ENCODE results near the gene HMGB2.

Gene HMGB2

DNA sequence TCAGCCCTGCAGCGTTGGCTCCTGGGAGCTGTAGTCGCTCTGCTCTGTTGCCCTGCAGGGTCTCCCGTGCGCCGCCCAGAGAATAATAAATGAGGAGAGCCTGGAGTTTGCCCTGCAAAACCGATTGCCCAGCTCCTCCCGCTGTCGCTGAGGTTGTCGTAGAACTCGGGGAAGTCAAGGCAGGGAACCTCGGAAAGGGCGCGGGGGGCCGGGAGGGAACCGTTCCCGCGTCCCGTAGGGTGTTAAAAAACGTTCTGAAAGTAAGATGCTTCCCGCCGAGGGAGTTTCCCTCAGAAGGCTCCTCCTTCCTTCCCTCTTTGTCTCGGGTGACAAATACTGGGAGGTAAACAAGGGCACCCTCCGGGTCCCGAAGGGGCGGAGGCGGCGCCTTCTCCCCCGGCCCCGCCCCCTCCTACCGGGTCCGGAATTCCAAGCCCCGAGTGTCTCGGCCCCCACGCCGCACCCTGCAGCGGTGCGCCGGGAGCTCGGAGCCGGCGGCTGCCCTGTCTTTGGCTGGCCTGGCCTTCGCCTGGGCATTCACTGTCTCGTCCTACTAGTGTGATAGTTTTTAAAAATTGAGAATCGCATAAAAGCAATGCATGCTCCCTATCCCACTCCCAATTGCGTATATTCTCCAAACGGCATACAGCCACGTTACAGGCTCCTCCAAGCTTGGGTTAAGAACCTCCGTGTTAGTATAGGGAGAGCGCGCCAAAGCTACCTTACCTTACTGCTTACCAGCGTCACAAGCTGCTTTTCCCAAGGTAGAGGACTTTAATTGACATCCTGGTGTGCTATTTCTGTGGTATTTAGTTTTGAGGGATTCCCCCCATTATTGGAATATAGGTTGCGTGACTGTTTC is 964 bp upstream of the HMGB2 start:
- peak; percentile 52 for DNase-seq (ENCODE audit: low read depth)

DNA sequence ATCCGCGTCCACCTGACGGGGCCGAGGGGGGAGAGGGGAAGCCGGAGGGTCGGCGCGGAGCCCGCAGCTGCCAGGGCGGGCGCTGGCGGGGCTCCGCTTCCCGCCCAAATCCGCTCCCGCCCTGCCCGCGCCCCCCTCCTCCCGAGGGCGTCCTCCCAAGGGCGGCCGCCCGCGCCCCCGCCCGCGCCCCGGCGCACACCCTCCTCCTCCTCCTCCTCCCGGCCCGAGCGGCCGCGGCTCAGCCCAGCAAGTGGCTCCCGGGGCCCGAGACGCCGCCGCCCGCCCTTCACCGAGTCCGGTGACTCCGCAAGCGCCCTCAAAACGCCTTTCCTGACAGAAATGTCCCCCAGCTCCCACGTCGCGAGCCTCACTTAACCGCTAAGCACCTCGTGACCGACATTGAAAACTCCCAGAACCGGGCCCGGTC is 487 bp downstream of the HMGB2 start:
- DNase-seq (ENCODE audit: low read depth) = no peak

DNA sequence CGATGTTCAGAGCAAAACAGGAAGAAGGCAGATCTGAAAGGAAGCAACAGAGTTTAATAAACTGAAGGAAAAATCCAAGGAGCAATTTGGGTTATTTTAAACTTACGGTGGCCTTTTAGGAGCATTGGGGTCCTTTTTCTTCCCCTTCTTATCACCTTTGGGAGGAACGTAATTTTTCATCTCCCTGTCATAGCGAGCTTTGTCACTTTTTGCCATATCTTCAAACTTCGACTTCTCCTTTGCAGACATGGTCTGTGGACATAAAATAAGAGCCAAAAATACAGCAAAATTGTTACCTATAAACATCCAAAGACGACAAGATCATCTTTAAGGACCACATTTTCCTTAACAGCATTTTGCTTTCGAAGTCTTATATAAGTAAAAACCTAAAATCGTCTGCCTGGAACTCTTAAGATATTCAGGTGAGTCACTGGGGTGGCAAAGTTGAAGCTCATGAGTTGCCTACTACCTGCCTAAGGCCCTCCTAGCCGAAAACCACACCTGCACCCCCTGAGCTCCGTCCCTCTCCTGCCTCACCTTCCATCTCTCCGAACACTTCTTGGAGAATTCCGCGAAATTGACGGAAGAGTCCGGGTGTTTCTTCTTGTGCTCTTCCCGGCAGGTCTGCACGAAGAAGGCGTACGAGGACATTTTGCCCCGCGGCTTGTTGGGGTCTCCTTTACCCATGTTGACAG is 1.0 kb downstream of the HMGB2 start:
- DNase-seq (ENCODE audit: low read depth) = no peak

DNA sequence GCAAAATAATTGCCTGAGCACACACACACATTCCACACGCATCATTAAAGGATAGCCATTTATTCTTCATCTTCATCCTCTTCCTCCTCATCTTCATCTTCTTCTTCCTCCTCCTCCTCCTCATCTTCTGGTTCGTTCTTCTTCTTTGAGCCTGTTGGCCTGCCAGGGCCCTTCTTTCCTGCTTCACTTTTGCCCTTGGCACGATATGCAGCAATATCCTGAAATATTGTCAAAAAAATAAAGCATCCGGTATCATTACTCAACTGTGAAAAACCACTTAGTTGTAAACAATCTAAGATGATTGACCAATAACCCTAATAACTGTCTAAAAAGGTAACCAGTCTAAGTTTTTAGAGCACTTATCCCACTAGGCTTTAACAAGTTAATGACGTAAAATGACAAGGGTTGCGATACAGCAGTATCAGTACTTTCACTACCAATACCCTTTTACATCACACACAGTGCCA is 2.1 kb downstream of the HMGB2 start:
- DNase-seq (ENCODE audit: low read depth) = no peak

DNA sequence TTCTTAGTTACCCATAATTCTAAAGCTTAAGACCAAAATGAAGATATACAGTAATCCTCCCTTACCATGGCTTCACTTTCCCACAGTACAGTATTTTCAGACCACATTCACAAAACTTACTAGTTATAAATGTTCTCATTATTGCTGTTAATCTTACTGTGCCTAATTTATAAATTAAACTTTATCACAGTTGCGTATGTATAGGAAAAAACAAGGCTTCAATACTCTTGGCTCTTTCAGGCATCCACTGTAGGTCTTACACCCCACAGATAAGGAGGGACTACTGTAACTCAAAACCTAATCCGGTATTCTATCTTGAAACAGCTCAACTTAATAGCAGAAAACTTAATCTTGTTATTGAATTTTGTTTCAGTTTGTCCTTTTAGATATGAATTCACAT is 3.6 kb downstream of the HMGB2 start:
- DNase-seq (ENCODE audit: low read depth) = no peak

DNA sequence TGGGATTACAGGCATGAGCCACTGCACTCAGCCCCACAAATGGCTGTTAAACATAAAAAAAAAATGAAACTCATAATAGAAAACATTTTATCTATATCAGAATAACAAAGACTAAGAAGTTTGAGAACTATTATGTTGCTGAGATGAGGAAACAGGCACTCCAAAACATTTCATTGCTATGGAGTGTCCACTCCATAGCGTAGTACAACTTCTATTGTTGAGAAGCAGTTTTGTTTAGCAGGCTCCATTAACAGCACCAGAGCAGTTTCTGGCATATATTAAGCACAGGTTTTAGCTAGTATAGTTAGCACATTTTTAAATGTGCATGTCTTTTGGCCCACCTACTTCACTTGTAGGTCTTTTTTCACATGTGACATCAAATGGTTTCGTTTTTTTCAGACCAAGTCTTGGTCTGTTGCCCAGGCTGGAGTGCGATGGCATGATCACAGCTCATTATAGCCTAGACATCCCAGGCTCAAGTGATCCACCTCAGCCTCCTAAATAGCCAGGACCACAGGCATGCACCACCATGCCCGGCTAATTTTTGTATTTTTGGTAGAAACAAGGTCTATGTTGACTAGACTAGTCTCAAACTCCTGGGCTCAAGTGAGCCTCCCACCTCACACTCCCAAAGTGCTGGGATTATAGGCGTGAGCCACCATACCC is 5.8 kb downstream of the HMGB2 start:
- no peak for DNase-seq (ENCODE audit: low read depth)

DNA sequence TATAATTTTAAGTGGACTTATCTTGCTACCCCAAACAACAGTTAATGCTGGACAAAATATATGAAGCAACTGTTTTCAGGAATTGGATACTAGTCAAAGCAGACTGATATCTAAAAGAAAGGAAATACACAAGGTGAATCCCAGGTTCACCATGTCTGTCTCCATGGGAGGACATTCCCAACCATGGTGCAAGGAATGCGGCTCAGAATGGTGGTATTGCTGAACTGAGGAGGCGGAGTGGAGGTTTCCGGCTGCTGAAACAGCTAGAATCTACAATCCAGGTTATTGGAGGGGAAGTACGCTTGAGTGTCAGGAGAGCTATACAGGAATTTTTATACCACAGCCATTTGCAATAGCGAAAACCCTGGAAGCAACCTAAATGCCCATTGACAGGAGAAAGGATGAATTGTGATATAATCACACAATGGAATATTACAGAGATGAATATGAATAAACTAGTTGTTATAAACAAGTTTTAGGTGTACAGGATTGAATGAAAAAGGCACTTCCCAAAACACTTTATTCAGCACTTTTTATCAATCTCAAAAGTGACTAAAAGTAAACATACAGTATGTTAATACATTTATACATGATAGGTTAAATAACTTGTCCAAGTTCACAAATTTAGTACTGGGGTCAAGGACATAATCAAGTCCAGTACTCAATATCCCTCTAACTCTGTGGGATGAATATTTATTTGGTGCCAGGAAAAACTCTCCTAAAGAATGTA is 9.0 kb downstream of the HMGB2 start:
- DNase-seq (ENCODE audit: low read depth) = no peak

DNA sequence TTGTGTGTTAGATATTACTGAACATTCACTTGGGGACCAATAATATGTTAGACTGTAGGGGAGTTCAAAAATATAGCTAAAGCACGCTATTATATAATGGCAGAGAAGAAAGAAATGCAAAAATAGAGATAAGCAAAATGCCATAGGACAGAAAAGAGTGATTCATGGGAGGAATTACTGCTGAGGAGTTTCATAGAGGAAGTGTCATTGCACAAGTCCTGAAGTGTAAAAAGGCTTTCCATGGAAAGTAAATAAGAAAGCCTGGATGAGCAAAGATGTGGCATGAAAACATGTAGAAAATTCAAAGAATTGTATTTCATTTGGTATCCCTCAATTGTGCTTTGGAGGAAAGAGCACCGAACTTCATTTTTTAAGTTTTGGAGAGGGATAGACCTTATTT is 14.5 kb downstream of the HMGB2 start:
- no peak for DNase-seq (ENCODE audit: low read depth)

DNA sequence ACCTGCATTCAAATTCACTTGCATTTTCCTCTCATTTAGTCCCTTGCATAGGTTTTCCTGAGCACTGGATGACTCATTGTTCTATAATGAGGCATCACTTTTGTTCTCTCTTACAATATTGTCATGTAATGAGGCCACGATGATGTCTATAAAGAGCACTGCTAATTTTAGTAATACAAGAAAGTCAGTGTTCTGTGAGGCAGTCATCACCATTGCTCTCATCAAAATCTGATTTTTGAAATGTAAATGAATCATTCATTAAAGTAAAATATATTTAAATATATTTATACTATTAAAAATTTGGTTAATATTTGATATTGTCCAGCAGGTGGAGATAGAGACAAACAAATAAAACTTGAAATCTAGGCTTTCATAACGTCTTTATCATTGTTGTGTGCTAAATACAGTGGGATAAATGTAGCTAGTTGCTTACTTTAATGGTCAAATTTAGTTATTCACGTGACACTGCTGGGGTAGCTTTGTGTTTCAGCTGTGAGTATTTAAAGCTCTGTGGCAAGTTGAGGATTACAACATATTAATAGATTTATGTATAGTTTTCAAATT is 15.4 kb downstream of the HMGB2 start:
- no peak for DNase-seq (ENCODE audit: low read depth)

DNA sequence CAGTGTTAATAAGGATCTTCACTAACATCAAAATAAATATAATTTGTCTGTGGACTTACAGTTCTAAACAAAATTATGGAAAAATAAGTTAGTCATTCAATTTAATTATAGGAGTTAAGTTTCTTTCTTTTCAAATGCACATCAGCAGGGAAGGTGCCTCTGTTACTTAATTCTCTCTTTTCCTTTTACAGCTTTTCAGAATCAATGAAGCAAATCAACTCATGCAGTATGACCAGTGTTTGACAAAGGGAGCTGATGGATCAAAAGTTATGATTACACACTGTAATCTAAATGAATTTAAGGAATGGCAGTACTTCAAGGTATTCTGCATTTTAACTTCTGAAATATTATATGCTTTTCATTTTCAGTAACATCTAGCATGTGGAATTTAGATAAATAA is 15.9 kb downstream of the HMGB2 start:
- no peak for DNase-seq (ENCODE audit: low read depth)

DNA sequence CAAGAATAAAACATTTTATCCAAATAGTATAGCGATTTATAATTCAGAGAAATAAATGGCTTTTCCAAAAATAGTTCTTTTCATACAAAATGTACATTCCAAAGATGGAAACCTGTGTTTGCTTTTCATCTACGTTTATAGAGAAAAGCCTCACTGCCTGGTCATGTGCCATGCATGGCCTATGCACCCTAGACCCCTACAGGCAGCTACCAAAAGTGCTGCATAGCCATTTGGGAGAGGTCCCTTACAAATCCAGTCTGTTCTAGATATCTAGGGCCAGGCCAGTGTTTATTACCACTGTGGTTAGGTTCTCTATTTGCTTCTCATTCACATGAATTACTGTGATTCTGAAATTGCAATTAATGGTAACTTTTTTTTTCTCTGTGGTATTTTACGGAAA is 17.2 kb downstream of the HMGB2 start:
- DNase-seq (ENCODE audit: low read depth) = no peak

DNA sequence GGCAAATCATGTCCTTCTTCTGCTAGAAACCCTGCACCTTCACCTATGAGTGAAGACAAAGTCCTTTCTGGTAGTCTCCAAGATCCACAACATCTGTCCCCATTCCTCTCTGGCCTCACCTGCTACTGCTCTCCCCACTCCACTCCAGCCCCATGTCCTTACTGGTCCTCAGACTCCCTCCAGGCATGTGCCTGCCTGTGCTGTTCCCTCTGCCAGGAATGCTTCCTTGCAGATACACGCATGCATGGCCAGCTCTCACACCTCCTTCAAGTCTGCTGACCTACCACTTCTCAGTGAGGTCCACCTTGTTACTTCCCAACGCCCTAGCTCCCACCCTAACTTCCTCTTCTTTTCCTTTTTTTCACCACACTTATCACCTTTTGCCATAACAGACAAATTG is 18.1 kb downstream of the HMGB2 start:
- no peak for DNase-seq (ENCODE audit: low read depth)

DNA sequence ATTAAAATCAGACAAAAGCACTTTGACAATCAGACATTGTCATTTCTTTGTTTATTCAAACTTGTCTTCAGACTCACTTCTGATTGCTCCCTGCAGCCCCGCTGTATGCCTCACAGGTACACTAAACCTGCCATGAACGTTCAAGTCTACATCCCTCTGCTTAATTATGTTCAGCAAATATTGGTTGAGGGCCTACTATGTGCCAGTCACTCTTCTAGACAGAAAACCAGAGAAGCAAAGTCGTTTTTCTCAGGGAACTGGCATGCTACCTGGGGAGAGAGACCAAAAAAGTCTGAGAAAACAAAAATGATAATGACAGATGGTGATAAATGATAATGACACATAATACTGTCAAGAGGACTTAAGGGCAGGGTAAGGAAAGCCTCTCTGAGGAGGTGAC is 19.4 kb downstream of the HMGB2 start:
- DNase-seq (ENCODE audit: low read depth) = no peak

DNA sequence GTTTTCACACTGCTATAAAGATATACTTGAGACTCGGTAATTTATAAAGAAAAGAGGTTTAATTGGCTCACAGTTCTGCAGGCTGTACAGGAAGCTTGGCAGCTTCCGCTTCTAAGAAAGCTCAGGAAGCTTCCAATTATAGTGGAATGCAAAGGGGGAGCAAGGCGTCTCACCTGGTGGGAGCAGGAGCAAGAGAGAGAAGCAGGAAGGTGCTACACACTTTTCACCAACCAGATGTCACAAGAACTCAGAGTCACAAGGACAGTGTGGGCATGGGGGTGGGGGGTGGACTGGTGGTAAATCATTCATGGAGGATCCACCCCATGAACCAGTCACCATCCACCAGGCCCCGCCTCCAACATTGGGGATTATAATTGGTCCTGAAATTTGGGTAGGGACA is 22.8 kb downstream of the HMGB2 start:
- DNase-seq (ENCODE audit: low read depth) = no peak

DNA sequence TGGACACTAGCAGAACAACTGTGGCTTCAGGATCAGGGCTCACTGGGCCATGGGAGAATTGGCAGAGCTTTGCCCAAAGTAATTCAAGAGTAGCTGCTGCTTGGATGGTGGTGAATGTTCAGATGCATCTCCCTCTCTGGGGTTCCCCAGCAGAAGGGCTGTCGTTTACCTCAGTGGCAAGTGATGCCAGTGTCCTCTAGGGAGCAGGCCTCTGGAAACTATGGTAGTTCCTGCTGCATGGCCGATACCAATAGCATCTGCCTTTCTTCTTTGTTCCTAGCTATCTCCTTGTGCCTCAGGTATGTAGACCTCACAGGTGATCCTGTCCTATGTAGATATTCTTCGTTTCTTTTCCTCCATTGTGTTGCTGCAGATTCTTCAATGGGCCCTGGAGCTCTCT is 26.4 kb downstream of the HMGB2 start:
- DNase-seq (ENCODE audit: low read depth) = no peak

DNA sequence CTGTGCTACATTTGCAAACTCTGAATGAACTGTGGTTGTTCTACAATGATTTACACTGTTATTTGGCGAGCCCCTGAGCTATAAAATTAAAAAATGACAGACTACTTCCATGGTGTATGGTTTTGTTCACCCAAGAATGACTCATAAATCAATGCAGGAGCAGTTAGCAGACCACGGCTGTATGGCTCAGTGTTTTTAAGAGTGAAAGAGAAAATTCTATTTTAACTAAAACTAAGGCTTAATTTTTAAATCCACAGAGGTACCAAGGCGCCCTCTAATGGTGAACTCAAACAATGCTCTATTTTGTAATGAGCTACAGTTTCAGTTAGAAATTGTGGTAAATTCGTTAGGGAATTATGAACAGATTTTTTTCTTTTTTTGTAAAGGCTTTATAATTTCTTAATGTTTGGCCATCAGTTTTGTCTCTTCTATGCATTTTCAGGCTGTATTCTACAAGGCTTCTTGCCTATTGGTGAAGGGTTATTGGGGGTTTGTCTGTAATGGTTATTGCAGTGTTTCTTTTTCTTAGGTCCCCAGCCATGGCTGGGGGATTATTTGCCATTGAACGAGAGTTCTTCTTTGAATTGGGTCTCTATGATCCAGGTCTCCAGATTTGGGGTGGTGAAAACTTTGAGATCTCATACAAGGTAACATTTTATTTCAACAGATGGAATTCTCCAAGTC is 32.5 kb downstream of the HMGB2 start:
- DNase-seq (ENCODE audit: low read depth) = no peak

DNA sequence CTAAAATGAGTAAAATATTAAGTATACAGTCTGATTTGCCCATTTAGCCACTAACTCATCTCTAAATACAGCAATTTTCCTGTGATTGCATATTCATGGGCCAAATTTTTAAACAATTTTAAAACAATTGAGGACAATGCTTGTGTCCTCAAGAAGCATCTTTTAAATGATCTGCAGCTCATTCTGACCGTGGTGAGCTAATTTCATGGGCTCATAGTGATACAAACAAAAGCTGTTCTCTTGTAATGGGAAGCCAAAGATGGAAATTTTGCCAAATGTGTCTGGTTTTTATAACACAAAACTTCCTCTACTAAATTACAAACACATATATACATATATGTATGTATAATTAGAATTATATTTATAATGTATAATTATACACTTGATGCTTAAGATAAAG is 39.7 kb downstream of the HMGB2 start:
- DNase-seq (ENCODE audit: low read depth) = no peak

DNA sequence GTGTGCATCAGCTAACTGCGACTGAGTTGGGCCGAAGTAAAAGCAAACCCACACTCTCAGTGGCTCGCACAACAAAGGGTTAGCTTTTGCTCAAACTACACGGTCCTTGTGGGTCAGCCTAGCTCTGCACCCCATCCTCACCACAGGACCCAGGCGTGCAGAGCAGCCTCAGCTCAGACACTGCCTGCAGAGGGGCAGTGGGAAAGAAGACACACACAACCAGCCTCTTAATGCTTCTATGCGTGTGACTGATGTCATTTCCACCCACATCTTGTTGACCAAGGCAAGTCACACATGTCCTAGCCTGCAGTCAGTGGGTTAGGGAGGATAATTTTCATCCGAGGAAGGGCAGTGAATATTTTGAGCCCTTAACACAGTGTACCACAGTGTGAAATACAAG is 40.5 kb downstream of the HMGB2 start:
- DNase-seq (ENCODE audit: low read depth) = no peak

DNA sequence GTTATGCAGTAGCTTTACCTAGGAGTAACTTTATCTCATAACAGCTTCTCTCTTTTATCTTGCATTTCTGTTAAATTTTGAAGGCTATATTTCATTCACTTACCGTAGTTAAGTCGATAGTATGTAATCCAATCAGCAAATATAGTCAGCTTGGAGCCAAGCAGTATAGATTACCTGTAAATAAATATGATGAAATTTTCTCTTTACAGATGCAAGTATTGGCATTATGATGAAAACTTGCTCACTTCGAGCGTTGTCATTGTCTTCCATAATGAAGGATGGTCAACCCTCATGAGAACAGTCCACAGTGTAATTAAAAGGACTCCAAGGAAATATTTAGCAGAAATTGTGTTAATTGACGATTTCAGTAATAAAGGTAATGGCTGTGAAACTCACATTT is 42.3 kb downstream of the HMGB2 start:
- DNase-seq (ENCODE audit: low read depth) = no peak

DNA sequence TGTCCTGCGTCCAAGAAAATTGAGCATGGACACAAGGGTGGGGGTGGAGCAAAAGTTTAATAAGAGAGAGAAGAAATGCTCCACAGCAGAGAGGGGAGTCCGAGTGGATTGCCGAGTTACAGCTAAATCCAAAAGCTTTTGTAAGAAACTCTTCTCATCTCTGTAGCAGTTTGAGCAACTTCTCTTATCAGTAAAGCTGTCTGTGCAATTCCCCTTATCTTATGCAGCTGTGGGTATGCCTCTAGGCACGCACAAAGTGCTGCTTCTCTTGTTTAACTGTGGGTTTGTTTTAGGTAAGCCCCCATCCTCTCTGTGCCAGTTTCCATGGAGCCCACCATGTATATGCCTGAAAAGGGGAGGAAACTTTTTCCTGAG is 44.8 kb downstream of the HMGB2 start:
- DNase-seq (ENCODE audit: low read depth) = peak; percentile 56

DNA sequence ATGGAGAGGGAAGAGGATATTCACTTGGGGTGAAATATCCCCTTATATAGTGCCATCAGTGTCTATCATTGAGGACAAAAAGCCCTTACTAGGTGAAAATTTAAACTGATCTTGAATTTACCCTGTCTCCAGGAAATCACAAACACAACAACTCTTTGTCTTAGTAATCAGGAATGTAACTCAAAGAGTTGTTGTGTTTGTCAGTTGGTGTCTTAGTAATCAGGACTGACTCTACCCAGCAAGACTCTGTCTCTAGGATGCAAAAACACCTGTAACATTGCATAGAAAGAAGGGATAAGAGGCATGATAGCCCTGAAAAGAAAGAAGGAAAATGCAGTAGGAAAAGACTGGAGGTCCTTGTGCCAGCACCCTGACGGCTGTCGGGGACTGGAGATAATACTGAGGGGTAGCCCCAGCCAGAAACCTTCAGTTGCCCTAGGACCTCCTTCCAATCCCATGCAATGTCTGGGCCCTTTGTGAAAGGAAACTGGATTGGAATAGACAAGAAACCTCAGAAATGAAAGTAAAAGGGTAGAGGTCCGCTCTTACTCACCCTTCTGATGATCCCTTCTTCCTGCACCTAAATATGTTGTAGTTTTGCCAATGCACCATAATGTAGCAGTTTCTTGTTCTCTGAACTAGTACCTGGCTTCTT is 45.3 kb downstream of the HMGB2 start:
- DNase-seq (ENCODE audit: low read depth) = no peak

Measured in CMK (cell line).